Dendritic cell treated with granulocyte-macrophage colony-stimulating factor and Interleukin-4, amounts not matched to agents 40 ng/mL and 50 ng/mL, for 4 days (primary cell): ENCODE results near the gene PARN.
"Not testable (repeated sequence)": the region's sequence is repeated elsewhere in the genome, so short reads cannot be mapped to it uniquely, and the experiment has no call there.

ENCODE experiments used
- H3K27ac Mint-ChIP-seq: one replicate; pipeline ENCODE4 v1.8.0; 2022; ENCODE audit warnings: mild to moderate bottlenecking, mixed read lengths
- H3K27me3 Mint-ChIP-seq: one replicate; pipeline ENCODE4 v1.8.0; 2022; ENCODE audit warnings: mild to moderate bottlenecking, mixed read lengths
- H3K36me3 Mint-ChIP-seq: one replicate; pipeline ENCODE4 v1.8.0; 2022; ENCODE audit warnings: low read depth, mixed read lengths
- H3K4me1 Mint-ChIP-seq: one replicate; pipeline ENCODE4 v1.8.0; 2022; ENCODE audit warnings: low read depth, mixed read lengths
- H3K4me3 Mint-ChIP-seq: one replicate; pipeline ENCODE4 v1.8.0; 2022; ENCODE audit warnings: mild to moderate bottlenecking, moderate library complexity, mixed read lengths
- H3K9me3 Mint-ChIP-seq: one replicate; pipeline ENCODE4 v1.8.0; 2022; ENCODE audit warnings: mixed read lengths
- intact Hi-C: fragments of 100-400 bp; cut with micrococcal nuclease; formaldehyde crosslinking; loops from one replicate; pipeline ENCODE4 v1.15.0; 2022

Gene PARN

DNA sequence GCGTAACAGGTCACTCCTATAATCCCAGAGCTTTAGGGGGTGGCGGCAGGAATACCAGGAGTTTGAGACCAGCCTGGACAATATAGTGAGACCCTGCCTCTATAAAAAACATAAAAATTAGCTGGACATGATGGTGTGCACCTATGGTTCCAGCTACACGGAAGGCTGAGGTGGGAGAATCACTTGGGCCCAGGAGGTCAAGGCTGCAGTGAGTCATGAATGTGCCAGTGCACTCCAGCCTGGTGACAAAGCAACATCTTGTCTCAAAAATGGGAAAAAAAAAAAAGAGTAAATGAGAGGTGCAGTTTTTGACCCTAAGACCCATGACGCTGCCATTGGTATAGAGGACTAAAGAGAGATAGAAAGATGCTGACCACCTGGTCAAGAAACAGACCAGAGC is 16.1 kb downstream of the PARN start:
- Mint-ChIP-seq H3K4me1 (no peaks in the 10 kb centered on the region), H3K27me3 (no peaks in the 10 kb centered on the region), H3K27ac (no peak overlapping the region), H3K9me3 (no peaks in the 10 kb centered on the region), H3K36me3 (peaks cover 96% of the 10 kb centered on the region), H3K4me3 (no peak overlapping the region)
- intact Hi-C loops: no loop called here

DNA sequence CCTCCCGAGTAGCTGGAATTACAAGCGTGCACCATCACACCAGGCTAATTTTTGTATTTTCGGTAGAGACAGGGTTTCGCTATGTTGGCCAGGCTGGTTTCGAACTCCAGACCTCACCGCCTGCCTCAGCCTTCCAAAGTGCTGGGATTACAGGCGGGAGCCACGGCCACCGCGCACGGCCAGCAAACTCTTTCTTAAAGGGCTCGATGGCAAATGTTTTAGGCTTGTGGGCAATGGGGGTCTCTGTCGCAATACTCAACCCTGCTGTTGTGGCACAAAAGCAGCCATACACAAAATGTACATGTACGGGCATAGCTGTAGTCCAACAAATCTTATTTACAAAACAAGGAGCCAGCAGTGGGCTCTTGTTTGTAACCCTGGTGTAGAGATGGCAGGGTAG is 18.4 kb downstream of the PARN start:
- no peaks in the 10 kb centered on the region for H3K4me1 Mint-ChIP-seq
- intact Hi-C loops: no loop called here
- H3K36me3 Mint-ChIP-seq: peaks cover 99% of the 10 kb centered on the region

DNA sequence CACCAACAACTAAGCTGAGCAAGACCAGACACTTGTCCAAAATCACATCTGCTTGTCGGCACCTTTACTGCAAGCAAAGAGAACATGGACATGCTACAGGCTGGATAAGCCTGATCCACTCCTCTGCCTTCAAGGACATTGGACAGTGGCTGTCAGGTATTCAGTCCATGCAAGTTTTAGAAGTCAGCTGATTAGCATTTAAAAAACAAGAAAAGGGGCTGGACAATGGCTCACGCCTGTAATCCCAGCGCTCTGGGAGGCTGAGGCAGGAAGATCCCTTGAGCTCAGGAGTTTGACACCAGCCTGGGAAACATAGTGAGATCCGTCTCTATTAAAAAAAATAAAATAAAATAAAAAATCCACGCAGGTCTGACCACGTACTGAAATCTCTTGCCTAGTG is 20.3 kb downstream of the PARN start:
- Mint-ChIP-seq H3K36me3 (peaks cover 95% of the 10 kb centered on the region), H3K27me3 (no peaks in the 10 kb centered on the region), H3K4me3 (no peak overlapping the region), H3K4me1 (no peaks in the 10 kb centered on the region), H3K27ac (no peak overlapping the region), H3K9me3 (no peaks in the 10 kb centered on the region)
- intact Hi-C loops: no loop called here

More for the DNA sequence above, 18.4 kb downstream of the PARN start:
- H3K27ac Mint-ChIP-seq: no peak overlapping the region
- H3K4me3 Mint-ChIP-seq: no peak overlapping the region
- no peaks in the 10 kb centered on the region for H3K9me3 Mint-ChIP-seq
- no peaks in the 10 kb centered on the region for H3K27me3 Mint-ChIP-seq

DNA sequence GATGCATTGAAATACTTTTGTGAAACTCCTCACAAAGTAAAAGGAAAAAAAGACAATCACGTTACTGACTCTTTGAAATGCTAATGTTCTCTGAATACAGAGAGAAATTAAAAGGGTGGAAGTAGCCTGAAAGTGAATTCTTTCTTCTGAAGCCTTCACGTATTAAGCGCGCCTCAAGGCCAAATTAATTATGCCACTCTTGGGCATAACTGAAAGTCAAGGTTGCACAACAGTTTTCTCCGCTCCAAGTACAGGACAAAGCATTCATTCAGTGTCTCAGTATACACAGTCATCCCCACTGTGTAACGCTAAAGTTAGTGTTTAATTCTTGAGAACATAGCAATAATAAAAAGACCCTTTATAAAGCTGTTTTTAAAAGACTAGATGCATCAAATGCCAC is 21.5 kb downstream of the PARN start:
- no peaks in the 10 kb centered on the region for H3K27me3 Mint-ChIP-seq
- H3K27ac Mint-ChIP-seq: no peak overlapping the region
- no peak overlapping the region for H3K4me3 Mint-ChIP-seq
- H3K9me3 Mint-ChIP-seq: no peaks in the 10 kb centered on the region
- intact Hi-C loops: no loop called here
- H3K36me3 Mint-ChIP-seq: peaks cover 95% of the 10 kb centered on the region
- H3K4me1 Mint-ChIP-seq: no peaks in the 10 kb centered on the region

DNA sequence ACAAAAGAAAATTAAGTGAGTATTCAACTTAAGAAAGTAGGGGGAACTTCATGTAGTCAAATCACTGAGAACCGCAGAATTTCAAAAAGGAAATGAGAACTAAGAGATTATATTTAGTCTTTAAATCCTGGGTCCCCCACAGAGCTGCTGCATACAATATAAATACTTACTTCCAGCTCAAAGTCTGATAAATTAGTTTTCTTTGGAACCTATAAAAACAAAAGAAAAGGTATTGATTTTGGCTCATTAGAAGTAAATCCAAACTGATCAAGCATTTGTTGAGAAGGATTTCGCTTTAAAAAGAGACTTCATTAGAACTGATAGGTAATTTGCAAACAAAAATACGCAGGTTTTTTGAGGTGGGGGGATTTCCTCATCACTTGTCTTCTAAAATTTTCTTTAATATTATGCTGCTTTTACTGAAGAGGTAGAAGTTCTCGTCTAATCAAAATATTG is 21.9 kb downstream of the PARN start:
- H3K27ac Mint-ChIP-seq: no peak overlapping the region
- no peaks in the 10 kb centered on the region for H3K27me3 Mint-ChIP-seq
- H3K4me1 Mint-ChIP-seq: no peaks in the 10 kb centered on the region
- H3K4me3 Mint-ChIP-seq: no peak overlapping the region
- no peaks in the 10 kb centered on the region for H3K9me3 Mint-ChIP-seq
- intact Hi-C loops: no loop called here
- H3K36me3 Mint-ChIP-seq: peaks cover 95% of the 10 kb centered on the region

DNA sequence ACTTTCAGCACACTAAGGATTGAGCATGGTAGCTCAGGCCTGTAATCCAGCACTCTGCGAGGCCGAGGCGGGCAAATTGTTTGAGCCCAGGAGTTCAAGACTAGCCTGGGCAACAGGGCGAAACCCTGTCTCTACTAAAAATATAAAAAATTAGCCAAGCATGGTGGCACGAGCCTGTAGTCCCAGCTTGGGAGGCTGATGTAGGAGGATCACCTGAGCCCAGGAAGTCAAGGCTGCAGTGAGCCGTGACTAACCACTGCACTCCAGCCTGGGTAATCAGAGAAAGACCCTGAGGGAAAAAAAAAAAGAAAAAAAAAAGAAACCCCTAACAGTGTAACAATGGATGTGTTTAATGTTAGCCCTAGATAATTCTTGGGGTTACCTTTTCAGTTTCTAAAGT is 24.0 kb downstream of the PARN start:
- no peaks in the 10 kb centered on the region for H3K27me3 Mint-ChIP-seq
- intact Hi-C loops: no loop called here
- H3K36me3 Mint-ChIP-seq: peaks cover 96% of the 10 kb centered on the region
- no peaks in the 10 kb centered on the region for H3K4me1 Mint-ChIP-seq
- H3K27ac Mint-ChIP-seq: no peak overlapping the region
- H3K4me3 Mint-ChIP-seq: no peak overlapping the region
- no peaks in the 10 kb centered on the region for H3K9me3 Mint-ChIP-seq

DNA sequence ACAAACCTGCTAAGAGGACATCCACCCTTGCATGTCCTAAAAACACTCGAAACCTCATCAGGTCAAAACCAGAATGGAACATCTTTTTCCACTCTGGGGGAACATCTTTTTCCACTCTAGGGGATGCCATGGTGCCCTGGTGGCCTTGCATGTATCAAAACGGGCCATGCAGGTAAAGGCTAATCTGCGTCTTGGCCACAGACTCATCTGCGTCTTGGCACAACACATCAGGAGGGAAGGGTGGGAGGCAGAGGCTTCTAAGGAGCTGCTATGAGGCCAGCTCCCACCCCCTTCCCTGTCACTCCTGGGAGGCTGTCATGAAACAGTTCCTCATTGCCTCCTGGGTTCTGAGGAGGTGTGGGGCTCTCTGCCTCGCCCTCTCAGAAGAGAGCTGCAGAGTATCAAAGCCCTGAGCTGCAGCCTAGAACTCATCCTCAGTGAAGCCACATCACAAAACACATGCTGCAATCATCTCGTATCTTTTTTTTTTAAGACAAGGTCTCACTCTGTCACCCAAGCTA is 27.6 kb downstream of the PARN start:
- H3K4me3 Mint-ChIP-seq: no peak overlapping the region
- no peaks in the 10 kb centered on the region for H3K9me3 Mint-ChIP-seq
- intact Hi-C loops: no loop called here
- H3K4me1 Mint-ChIP-seq: no peaks in the 10 kb centered on the region
- H3K36me3 Mint-ChIP-seq: peaks cover 96% of the 10 kb centered on the region
- no peak overlapping the region for H3K27ac Mint-ChIP-seq
- H3K27me3 Mint-ChIP-seq: no peaks in the 10 kb centered on the region

DNA sequence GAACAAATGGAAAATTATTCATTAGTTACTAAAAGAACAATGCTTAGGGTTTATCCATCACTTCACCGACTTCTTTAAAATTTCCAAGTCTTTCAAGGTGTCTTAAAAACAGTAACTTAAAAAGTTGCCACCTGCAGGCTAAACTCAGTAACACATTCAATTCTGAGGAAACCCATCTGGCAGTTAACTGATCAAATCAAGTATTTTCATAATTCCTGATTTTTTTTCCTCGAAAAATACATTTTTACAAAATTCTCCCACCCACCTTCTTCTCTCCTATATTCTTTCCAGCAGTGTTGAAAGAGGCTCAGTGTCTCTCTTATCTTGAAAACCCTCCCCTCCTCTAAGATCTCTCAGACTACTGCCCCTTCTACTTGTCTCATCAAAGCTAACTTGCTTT is 29.9 kb downstream of the PARN start:
- H3K9me3 Mint-ChIP-seq: no peaks in the 10 kb centered on the region
- no peak overlapping the region for H3K27ac Mint-ChIP-seq
- no peaks in the 10 kb centered on the region for H3K4me1 Mint-ChIP-seq
- no peaks in the 10 kb centered on the region for H3K27me3 Mint-ChIP-seq
- H3K36me3 Mint-ChIP-seq: peaks cover 91% of the 10 kb centered on the region
- H3K4me3 Mint-ChIP-seq: no peak overlapping the region
- intact Hi-C loops: no loop called here

DNA sequence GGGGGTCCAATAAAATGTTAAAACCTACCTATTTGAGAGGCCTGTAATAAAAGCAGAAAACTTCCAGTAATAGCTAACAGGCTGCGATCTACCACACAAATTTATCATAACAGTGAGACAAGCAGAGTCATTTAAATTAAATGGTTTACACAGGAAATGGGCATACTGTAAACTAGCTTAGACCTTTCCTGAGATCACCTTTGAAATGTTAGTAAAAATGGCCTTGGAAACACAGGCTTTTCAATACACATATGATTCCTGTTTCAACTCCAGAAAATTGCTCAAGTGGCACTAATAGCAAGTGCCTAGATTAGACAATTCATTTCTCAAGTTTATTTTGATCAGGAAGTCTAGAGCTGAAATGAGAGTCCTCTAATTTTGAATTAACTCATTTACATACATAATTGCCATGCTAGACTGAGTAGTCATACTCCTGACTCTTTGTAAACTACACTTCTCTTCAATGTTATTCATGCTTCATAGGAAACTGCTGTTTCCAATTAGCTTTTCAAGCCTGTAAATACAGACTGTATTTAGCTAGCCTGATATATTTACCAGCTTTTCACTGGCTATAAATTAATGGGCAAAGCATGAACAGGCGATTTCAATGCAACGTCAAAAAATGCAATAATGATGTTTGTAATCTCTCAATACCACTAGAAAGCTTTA is 43.3 kb downstream of the PARN start:
- no peaks in the 10 kb centered on the region for H3K27me3 Mint-ChIP-seq
- no peaks in the 10 kb centered on the region for H3K9me3 Mint-ChIP-seq
- H3K4me1 Mint-ChIP-seq: no peaks in the 10 kb centered on the region
- intact Hi-C loops: no loop called here
- no peak overlapping the region for H3K4me3 Mint-ChIP-seq
- peaks cover 94% of the 10 kb centered on the region for H3K36me3 Mint-ChIP-seq
- H3K27ac Mint-ChIP-seq: no peak overlapping the region

DNA sequence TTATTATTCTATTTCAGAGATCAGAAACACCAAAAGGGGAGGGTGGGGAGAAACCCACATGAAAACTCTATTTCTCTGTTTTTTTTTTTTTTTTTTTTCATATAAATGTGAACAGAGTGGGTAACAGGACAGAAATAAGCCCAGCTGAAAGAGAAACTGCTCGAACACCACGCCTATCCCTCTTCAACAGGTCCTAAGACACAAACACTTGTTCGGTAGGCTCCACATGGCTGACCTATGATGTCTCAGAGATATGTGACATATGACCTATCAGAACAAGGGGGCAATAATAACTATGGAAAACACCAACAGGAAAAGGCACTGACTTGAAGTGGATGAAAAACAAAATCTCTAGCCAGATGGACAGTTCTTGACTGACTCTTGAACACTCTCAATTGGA is 44.8 kb downstream of the PARN start:
- no peak overlapping the region for H3K4me3 Mint-ChIP-seq
- intact Hi-C loops: no loop called here
- no peaks in the 10 kb centered on the region for H3K27me3 Mint-ChIP-seq
- no peaks in the 10 kb centered on the region for H3K9me3 Mint-ChIP-seq
- peaks cover 94% of the 10 kb centered on the region for H3K36me3 Mint-ChIP-seq
- H3K4me1 Mint-ChIP-seq: no peaks in the 10 kb centered on the region
- H3K27ac Mint-ChIP-seq: no peak overlapping the region

DNA sequence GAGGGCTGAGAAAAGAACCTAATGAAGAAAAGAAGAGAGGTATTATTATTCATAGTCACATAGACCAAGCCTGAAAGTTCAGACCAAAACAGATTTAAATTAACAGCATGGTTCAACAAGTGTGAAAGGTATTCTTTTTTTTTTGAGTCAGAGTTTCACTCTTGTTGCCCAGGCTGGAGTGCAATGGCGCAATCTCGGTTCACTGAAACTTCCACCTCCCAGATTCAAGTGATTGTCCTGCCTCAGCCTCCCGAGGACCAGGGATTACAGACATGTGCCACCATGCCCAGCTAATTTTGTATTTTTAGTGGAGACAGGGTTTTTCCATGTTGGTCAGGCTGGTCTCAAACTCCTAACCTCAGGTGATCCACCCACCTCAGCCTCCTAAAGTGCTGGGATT is 49.1 kb downstream of the PARN start:
- H3K27ac Mint-ChIP-seq, H3K4me1 Mint-ChIP-seq, H3K9me3 Mint-ChIP-seq, H3K27me3 Mint-ChIP-seq, H3K4me3 Mint-ChIP-seq, intact Hi-C loops: not testable (repeated sequence)
- H3K36me3 Mint-ChIP-seq: peaks cover 97% of the 10 kb centered on the region

DNA sequence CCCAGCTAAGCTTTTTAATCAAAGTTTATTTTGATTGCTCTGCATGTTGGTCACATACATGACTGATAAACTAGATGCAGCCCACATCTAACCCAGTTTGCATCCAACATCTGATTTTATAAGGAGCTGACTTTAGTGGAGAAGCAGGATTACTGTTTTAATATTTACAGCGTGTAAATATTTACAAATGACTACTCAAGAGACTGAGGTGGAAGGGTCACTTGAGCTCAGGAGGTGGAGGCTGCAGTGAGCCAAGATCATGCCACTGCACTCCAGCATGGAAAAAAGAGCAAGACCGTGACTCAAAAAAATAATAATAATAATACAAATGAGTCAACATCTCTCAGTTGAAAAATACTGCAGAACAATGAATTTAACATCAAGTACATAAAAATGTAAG is 50.8 kb downstream of the PARN start:
- Mint-ChIP-seq H3K4me3 (no peak overlapping the region), H3K36me3 (peaks cover 100% of the 10 kb centered on the region), H3K27ac (no peak overlapping the region), H3K27me3 (no peaks in the 10 kb centered on the region), H3K4me1 (no peaks in the 10 kb centered on the region), H3K9me3 (no peaks in the 10 kb centered on the region)
- intact Hi-C loops: no loop called here

DNA sequence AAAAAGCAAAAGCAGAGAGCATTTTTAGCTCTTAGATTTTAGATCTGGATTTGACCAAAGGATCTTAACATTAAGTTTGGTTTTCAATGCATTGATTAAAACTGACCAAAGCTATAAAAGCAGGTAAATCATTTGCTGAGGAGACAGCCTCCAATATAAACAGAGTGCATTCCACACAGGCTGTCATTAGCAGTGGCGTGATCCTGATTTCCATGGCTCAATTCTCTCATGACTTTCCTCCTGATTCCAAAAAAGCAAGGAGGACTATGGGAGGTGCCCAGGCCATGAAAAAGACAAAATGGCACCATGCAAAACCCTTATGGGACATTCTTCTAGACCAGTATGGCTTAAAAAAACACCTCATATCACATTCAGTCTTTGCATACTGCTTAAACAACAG is 53.5 kb downstream of the PARN start:
- intact Hi-C loops: no loop called here
- Mint-ChIP-seq H3K4me1 (no peaks in the 10 kb centered on the region), H3K9me3 (no peaks in the 10 kb centered on the region), H3K36me3 (peaks cover 94% of the 10 kb centered on the region), H3K27ac (no peak overlapping the region), H3K27me3 (no peaks in the 10 kb centered on the region), H3K4me3 (no peak overlapping the region)

DNA sequence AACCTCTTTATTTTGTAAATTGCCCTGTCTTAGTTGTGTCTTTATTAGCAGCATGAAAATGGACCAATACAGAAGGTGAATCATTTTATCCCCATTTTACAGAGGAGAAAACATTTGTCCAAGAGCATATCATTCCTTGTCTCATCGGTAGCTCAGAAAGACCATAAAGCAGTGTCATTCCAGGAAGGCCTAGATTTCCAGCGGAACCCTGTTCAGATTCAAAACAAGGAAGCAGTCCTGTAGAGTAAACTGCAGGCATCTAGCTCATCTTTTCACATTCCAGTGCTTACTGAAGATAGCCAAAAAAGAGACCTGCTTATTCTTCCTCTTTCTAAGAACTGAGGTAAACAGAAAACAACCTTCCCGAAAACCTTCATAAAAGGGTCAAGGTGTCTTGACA is 54.0 kb downstream of the PARN start:
- Mint-ChIP-seq H3K27me3 (no peaks in the 10 kb centered on the region), H3K4me3 (no peak overlapping the region), H3K4me1 (no peaks in the 10 kb centered on the region), H3K36me3 (peaks cover 94% of the 10 kb centered on the region), H3K27ac (no peak overlapping the region), H3K9me3 (no peaks in the 10 kb centered on the region)
- intact Hi-C loops: no loop called here

DNA sequence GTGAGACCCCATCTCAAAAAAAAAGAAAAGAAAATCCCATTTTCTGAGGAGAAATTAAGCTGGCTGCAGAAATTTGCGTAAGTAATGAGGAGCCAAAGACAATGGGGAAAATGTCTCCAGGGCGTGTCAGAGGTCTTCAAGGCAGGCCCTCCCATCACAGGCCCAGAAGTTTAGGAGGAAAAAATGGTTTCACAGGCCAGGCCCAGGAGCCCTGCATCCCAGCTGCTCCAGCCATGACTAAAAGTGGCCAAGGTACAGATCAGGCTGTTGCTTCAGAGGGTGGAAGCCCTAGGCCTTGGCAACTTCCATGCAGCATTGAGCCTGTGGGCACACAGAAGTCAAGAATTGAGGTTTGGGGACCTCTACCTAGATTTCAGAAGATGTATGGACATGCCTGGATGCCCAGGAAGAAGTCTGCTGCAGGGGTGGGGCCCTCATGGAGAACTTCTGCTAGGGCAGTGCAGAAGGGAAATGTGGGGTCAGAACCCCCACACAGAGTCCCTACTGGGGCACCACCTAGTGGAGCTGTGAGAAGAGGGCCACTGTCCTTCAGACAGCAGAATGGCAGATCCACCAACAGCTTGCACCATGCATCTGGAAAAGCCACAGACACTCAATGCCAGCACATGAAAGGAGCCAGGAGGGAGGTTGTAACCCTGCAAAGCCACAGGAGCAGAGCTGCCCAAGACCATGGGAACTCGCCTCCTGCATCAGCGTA is 55.2 kb downstream of the PARN start:
- H3K4me1 Mint-ChIP-seq, H3K4me3 Mint-ChIP-seq, H3K27ac Mint-ChIP-seq, H3K9me3 Mint-ChIP-seq, H3K27me3 Mint-ChIP-seq, intact Hi-C loops: not testable (repeated sequence)
- peaks cover 90% of the 10 kb centered on the region for H3K36me3 Mint-ChIP-seq
